Body of pancreas (tissue), 4 donors: ENCODE results near the gene NF2. TPM values are rescaled to one million over a fixed set of nuclear protein-coding genes. Genes with fewer than 3 reads are reported as not detected.
A peak's percentile ranks its signal among the peaks of the same experiment; 100 is the strongest.

ENCODE experiments used
- ATAC-seq: fragments of 150-250 bp; one replicate; pipeline ENCODE4 v1.9.1; 2016
- DNase-seq, 4 donors: peaks; one replicate each; pipeline ENCODE4 v3.0.0-alpha.2; 2019
- H3K27ac ChIP-seq, 4 donors: fragments of 200-600 bp; sonication (generic); 1 replicate in 3 of 4; 2 replicates in 1 of 4; pipeline versions ENCODE4 v1.5.1 to v1.6.1; 2016 to 2019; ENCODE audit warnings: mild to moderate bottlenecking in 1 of 4, mixed read lengths in 1 of 4, moderate library complexity in 1 of 4
- H3K27me3 ChIP-seq, 2 donors: fragments of 200-600 bp; sonication (generic); one replicate each; pipeline ENCODE4 v1.6.0; 2016; ENCODE audit warnings: mild to moderate bottlenecking in 1 of 2
- H3K36me3 ChIP-seq, 2 donors: fragments of 200-600 bp; sonication (generic); replicated peaks in 1 of 2; 2 replicates each; pipeline ENCODE4 v1.5.1; 2016; ENCODE audit warnings: low read depth in 2 of 2; ENCODE audit not compliant: insufficient read depth in 1 of 2
- H3K4me1 ChIP-seq: fragments of 200-600 bp; sonication (generic); one replicate; pipeline ENCODE4 v1.6.0; 2016
- H3K4me3 ChIP-seq, 2 donors: fragments of 200-600 bp; sonication (generic); 1 replicate in 1 of 2; 2 replicates in 1 of 2; pipeline ENCODE4 v1.5.1; 2016 to 2019
- H3K9me3 ChIP-seq, 3 donors: fragments of 200-600 bp; sonication (generic); 1 replicate in 2 of 3; 2 replicates in 1 of 3; pipeline ENCODE4 v1.5.1; 2016
- POLR2A ChIP-seq, 3 donors: fragments of 450-650 bp; IDR thresholded peaks; one replicate each; pipeline ENCODE4 v1.6.1; 2016; ENCODE audit warnings: antibody characterized with exemption in 3 of 3, mild to moderate bottlenecking in 2 of 3
- WGBS, 2 donors: methylation state at CpG; one replicate each; pipeline ENCODE4 v1.1.5; 2017; 5-methylcytosine and 5-hydroxymethylcytosine counted together
- intact Hi-C: fragments of 100-400 bp; cut with DNase I; formaldehyde crosslinking; loops from one replicate; pipeline ENCODE4 v1.15.1; 2023
- total RNA-seq, 2 donors: library from RNA; depleted of rRNA; stranded (reverse); fragments of >200 nt; gene quantifications; one replicate each; pipeline ENCODE4 v1.1.0, GENCODE V29; 2016
- TF ChIP-seq, protein P1 (sequence below), 7 experiments: fragments of 450-650 bp in 4 of 7; fragments of 200-600 bp in 3 of 7; sonication (generic) in 3 of 7; IDR thresholded peaks; one replicate each; pipeline ENCODE4 v1.5.1; 2016 to 2019; ENCODE audit warnings: antibody characterized with exemption in 7 of 7

NF2 gene
- total RNA-seq, 2 donors from 2014 or later, result 21.4 to 26.5 TPM

DNA sequence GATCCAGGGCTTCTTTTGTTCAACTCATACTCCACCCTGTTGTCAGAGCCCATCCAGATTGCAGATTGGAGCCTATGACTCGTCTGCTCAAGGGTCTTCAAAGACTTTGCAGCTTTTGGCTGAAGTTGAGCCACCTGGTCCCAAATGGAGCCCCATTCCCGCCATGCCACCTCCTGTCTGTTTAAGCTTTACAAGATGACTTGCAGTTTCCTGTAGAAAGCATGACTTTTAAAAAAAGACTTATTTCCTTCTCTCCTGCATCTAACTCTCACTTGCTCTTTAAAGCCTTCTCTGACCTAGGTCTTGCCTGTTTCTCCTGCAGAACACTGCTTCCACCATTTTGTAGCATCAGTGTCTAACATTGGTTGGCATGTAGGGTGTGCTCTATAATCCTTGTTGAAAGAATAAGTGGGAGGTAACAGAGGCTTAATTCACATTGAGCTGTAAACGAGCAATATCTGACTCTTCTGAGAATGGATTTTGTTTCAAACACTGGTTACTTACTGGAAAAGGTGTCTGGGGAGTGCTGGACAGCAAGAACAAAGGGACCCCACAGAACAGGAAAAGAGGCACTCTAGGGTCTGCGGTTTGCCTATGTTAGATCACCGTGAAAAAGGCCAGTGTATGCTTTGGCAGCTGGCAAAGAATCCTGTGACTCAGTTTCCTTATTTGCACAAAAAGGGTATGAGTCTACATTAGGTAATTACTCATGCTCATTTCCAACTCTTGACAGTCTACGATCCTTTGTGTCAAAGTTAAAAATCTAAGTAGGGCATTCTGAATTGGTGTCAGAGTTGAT lies 30.3 kb downstream of the NF2 start:
- ATAC-seq, result no peak
- Histone ChIP-seq H3K4me3 (no peak overlapping the region), H3K4me1 (peaks cover 31% of the 10 kb centered on the region), H3K27ac (no peak overlapping the region), H3K27me3 (no peaks in the 10 kb centered on the region), H3K9me3 (no peaks in the 10 kb centered on the region), H3K36me3 (no peaks in the 10 kb centered on the region)
- 79 to 81% methylated on average over 6 of the region's 6 CpGs for WGBS, 2 donors
- intact Hi-C loops, result loop anchor here (10.0 kb wide), 1 partner anchor 451 kb away; the partner anchor contains the start of gene HORMAD2
- TF ChIP-seq, protein P1, sequence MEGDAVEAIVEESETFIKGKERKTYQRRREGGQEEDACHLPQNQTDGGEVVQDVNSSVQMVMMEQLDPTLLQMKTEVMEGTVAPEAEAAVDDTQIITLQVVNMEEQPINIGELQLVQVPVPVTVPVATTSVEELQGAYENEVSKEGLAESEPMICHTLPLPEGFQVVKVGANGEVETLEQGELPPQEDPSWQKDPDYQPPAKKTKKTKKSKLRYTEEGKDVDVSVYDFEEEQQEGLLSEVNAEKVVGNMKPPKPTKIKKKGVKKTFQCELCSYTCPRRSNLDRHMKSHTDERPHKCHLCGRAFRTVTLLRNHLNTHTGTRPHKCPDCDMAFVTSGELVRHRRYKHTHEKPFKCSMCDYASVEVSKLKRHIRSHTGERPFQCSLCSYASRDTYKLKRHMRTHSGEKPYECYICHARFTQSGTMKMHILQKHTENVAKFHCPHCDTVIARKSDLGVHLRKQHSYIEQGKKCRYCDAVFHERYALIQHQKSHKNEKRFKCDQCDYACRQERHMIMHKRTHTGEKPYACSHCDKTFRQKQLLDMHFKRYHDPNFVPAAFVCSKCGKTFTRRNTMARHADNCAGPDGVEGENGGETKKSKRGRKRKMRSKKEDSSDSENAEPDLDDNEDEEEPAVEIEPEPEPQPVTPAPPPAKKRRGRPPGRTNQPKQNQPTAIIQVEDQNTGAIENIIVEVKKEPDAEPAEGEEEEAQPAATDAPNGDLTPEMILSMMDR (IDR thresholded peaks at IDR 0.05), result no peak
- no peak for TF ChIP-seq POLR2A (IDR thresholded peaks at IDR 0.05)
- DNase-seq, result no peak

DNA sequence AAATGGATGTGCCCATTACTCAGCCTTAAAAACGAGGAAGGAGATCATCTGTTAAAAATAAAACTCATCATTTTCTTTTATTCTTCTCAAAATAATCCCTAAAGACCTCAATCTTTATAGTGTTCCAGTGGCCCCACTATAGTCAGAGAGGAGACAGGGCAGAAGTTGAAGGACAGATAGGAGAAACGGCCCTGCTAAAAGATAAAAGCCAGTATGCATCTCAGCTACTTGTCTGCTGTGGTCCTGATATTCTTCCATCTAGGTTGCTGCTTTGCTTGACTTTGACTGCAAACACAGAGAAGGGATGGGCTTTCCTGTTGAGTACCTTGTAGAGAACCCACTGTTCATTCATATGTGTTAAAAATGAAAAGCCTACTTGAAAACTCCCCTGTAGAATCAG lies 31.4 kb downstream of the NF2 start:
- intact Hi-C loops, result loop anchor here (10.0 kb wide), 1 partner anchor 450 kb away; the partner anchor contains the start of gene HORMAD2
- TF ChIP-seq, protein P1 (IDR thresholded peaks at IDR 0.05), result no peak
- TF ChIP-seq POLR2A (IDR thresholded peaks at IDR 0.05), result no peak
- 47 to 63% methylated on average over 2 of the region's 2 CpGs for WGBS, 2 donors
- Histone ChIP-seq H3K4me1 (peaks cover 24% of the 10 kb centered on the region), H3K9me3 (no peaks in the 10 kb centered on the region), H3K36me3 (no peaks in the 10 kb centered on the region), H3K27me3 (no peaks in the 10 kb centered on the region), H3K4me3 (no peak overlapping the region), H3K27ac (no peak overlapping the region)
- ATAC-seq, result no peak
- DNase-seq, result no peak

DNA sequence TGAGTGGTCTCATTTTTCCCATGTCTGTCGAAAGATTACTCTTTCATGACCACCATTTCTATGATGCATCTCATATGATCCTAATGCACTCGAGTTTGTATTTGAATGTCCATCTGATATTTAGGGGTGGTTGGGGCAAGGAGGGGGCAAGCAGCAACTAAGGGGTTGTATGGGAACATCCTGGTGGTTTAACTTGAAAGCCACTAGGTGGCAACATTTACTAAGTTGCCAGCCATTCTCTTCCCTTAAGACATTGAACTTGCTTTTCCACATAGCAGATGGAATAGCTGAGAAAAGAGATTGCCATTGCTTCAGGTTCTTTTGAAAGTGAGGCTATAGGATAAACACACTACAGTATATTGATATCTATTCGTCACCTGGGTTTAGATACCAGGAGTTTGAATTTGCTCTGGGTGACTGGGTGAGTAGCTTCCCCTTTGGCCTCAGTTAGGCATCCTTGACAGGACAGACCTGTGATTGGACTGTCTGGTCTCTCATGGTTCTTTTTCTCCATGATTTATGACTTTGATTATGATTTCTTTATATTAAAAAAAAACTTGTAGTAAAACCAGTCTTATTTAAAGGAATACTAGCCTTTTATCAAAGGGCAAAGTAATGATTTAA lies 32.4 kb downstream of the NF2 start:
- TF ChIP-seq POLR2A (IDR thresholded peaks at IDR 0.05), result no peak
- TF ChIP-seq, protein P1 (IDR thresholded peaks at IDR 0.05), result peak; percentile 8 to 61 (median 53)
- Histone ChIP-seq H3K9me3 (no peaks in the 10 kb centered on the region), H3K36me3 (no peaks in the 10 kb centered on the region), H3K4me1 (peaks cover 14% of the 10 kb centered on the region), H3K27me3 (no peaks in the 10 kb centered on the region), H3K4me3 (no peak overlapping the region), H3K27ac (no peak overlapping the region)
- WGBS, 2 donors, result 36 to 37% methylated on average over 3 of the region's 3 CpGs
- no peak for DNase-seq
- intact Hi-C loops, result loop anchor here (10.0 kb wide), 1 partner anchor 449 kb away; the partner anchor contains the start of gene HORMAD2
- ATAC-seq, result no peak

DNA sequence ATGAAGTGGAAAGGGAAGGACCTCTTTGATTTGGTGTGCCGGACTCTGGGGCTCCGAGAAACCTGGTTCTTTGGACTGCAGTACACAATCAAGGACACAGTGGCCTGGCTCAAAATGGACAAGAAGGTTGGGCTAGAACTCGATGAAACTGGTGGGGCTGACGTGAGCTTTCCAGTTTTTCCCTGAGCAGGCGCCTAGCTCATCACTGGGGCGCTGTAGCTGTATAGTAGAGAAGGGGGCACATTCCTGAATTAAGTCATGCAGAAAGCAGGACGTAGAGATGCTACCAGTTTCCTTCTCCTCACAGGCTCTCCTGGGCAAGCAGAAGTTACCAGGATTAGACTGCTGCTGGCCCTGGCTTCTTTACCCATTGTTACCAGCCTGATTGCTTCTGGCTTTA lies 33.3 kb downstream of the NF2 start:
- Histone ChIP-seq H3K4me1 (peaks cover 7% of the 10 kb centered on the region), H3K27me3 (no peaks in the 10 kb centered on the region), H3K9me3 (no peaks in the 10 kb centered on the region), H3K36me3 (no peaks in the 10 kb centered on the region), H3K27ac (no peak overlapping the region), H3K4me3 (no peak overlapping the region)
- no peak for ATAC-seq
- intact Hi-C loops, result loop anchor here (10.0 kb wide), 1 partner anchor 448 kb away; the partner anchor contains the start of gene HORMAD2
- TF ChIP-seq, protein P1 (IDR thresholded peaks at IDR 0.05), result no peak
- no peak for TF ChIP-seq POLR2A (IDR thresholded peaks at IDR 0.05)
- no peak for DNase-seq
- 69 to 72% methylated on average over 7 of the region's 7 CpGs for WGBS, 2 donors
